GM18499 (cell line): ENCODE data around the gene RHEB.

Experiments
- ATAC-seq: cut with Tn5 transposase; IDR thresholded peaks from one replicate; pipeline ENCODE4 v1.9.1; 2021; ENCODE audit warnings: moderate number of reproducible peaks; ENCODE audit not compliant: insufficient read depth, unreplicated experiment

The RHEB gene

DNA sequence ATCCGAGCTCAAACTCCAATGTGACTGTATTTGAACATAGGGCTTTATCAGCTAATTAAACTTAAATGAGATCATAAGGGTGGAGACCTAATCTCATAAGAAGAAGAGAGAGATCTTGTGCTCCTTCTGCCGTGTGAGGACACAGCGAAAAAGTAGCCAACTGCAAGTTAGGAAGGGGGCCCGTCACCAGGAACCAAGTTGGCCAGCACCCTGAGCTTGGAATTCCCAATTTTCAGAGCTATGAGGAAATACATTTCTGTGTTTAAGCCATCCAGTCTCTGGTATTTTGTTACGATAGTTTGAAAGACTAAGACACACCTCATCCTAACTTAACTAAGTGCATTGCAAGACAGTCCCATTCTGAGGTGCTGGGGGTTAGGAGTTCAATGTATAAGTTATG, 95.8 kb downstream of the RHEB start:
- no peak for ATAC-seq

DNA sequence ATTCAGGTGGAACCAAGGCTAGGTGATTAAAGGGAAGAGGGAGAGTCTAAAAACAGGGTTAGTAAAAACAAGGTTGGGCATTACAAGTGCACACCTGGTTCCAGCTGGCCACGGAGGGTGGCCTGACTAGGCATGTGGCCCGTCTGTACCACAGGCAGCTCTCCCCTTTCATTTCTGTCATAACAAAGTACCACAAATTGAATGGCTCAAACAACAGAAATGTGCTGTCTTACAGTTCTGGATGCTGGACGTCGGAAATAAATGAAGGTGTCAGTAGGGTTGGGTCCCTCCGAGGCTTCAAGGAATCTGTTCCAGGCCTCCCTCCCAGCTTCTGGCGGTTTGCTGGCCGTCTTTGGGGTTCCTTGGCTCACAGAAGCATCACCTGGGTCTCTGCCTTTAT, 96.5 kb downstream of the RHEB start:
- ATAC-seq, result no peak

DNA sequence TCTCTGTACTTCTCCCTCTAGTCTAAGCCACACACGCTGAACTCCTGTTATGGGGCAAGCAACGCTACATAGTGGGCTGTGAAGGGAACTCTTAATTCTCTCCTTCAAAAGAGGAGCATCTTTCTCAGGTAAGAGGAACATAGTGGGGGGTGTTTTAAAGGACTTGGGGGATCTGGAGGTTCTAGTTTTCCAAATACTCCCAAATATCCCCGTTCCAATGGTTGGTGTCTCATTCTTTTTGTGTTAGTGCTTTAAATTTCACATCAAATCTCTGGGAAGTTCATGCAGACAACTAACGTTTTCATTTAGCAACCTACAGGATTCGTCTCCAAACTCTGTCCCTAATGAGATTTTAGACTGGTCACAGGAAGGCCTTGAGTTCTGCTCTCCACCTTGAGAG, 97.5 kb downstream of the RHEB start:
- no peak for ATAC-seq

DNA sequence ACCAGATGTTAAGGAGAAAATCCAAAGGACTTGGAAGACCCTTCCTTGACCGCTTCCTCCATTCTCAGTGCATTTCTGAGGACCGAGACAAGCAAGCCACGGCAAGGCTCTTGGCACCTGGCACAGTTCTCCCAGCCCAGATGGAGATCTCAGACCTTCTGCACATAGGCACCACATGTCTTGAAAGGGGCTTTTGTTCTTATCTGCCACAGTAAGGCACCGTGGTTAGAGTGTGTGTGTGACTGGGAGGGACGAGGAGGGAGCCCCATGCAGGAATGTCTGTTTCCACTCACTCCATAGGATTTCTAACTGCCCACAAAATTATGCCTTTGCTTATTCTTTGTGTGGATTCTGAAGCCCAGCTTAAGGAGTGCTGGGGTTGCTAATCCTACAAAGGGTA, 99.6 kb downstream of the RHEB start:
- no peak for ATAC-seq

DNA sequence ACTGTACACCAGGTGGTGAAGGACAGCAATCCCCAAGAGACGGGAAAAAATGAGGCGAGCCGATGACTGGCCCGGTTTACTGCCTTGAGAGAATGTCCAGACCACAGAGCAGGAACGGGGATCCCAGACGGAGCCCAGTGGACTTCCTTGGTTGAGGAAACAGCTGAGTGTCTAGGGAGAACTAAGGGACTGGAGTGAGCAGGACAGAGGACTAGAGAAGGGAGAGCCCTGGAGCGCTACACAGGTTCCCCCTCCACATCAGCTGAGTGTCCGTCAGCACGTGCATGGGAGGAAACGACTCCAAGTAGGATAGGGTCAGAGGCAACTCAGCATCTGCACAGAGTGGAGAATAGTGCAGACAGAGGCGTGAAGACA, 102.8 kb downstream of the RHEB start:
- no peak for ATAC-seq

DNA sequence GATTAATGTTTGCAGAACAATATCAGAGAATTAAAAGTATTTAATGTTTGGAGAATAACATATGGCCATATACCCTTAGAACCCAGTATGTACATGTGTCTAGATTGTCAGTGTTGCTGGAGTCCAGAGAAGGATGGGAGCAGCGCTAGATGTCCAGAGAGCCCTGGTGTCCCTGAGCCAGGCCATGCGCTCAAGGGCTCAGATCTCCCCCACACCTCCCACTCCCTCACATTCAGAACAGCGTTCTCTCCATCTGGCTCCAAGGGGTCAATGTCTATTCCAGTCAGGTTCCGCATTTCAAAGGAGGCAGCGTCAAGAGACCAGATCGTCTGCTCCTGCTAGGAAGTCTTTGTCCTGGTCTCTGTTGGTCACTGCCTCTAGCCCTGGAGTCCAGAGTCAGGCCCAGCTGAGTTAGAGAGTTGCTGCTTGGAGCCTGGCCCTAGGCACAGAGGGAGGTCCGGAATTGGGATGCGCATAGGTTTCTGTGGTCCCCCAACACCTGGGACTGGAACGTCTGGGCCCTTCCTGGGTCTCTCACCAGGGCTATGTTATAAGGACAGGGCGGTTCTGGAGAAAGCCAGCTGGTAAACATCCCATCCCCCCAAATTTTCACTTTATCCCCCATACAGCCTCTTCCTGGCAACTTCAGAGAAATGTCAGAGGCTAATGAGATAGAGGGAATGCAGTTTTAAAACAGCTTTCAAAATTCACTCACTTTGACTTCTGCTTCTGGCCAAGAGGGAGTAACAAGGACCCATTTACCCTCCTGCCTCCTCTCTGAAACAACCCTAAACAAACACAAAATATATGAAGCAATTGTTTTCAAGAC, 103.4 kb downstream of the RHEB start:
- ATAC-seq, result no peak
